ENCODE data around the gene HHIPL1.

- TF ChIP-seq POLR2AphosphoS5 (IDR thresholded peaks at IDR 0.05; ENCODE audit: low read depth) (no peak), CTCF (IDR thresholded peaks at IDR 0.05; ENCODE audit: insufficient read depth, low read length) (peak; percentile 69)
These were observed 38.1 kb downstream of the HHIPL1 start for GRCh38 chr14:99682809-99683618.
